HG02623 (cell line): ENCODE results near the gene MET.

ENCODE experiments used
- ATAC-seq: cut with Tn5 transposase; IDR thresholded peaks from one replicate; pipeline ENCODE4 v1.9.1; 2021; ENCODE audit warnings: moderate library complexity; ENCODE audit not compliant: unreplicated experiment

Gene MET

GRCh38 chr7:116780966-116781365 lies 109.0 kb downstream of the MET start:
- no peak for ATAC-seq

- ATAC-seq = no peak
Measured at GRCh38 chr7:116781584-116781983, 109.6 kb downstream of the MET start.

GRCh38 chr7:116782177-116782711 lies 110.2 kb downstream of the MET start:
- no peak for ATAC-seq

- no peak for ATAC-seq
Measured at GRCh38 chr7:116783666-116784318, 111.8 kb downstream of the MET start.

GRCh38 chr7:116784647-116785046 lies 112.7 kb downstream of the MET start:
- no peak for ATAC-seq

- no peak for ATAC-seq
Measured at GRCh38 chr7:116785843-116786242, 113.8 kb downstream of the MET start.

- peak; percentile 99 for ATAC-seq
Measured at GRCh38 chr7:116786791-116787443, 114.9 kb downstream of the MET start.

- ATAC-seq = no peak
Measured at GRCh38 chr7:116787881-116788280, 115.9 kb downstream of the MET start.

GRCh38 chr7:116788572-116789197 lies 116.7 kb downstream of the MET start:
- no peak for ATAC-seq

- no peak for ATAC-seq
Measured at GRCh38 chr7:116790025-116790424, 118.0 kb downstream of the MET start.

- no peak for ATAC-seq
Measured at GRCh38 chr7:116792813-116793212, 120.8 kb downstream of the MET start.

- ATAC-seq = no peak
Measured at GRCh38 chr7:116793795-116794340, 121.9 kb downstream of the MET start.

GRCh38 chr7:116796471-116796870 lies 124.5 kb downstream of the MET start:
- no peak for ATAC-seq

- ATAC-seq = no peak
Measured at GRCh38 chr7:116797612-116798011, 125.6 kb downstream of the MET start.

GRCh38 chr7:116798232-116798631 lies 126.2 kb downstream of the MET start:
- ATAC-seq = no peak

GRCh38 chr7:116799916-116800315 lies 127.9 kb downstream of the MET start:
- no peak for ATAC-seq

- no peak for ATAC-seq
Measured at GRCh38 chr7:116800594-116800993, 128.6 kb downstream of the MET start.

GRCh38 chr7:116801092-116801710 lies 129.2 kb downstream of the MET start:
- ATAC-seq = no peak

GRCh38 chr7:116802144-116802745 lies 130.2 kb downstream of the MET start:
- ATAC-seq = no peak

GRCh38 chr7:116802746-116803152 lies 130.8 kb downstream of the MET start:
- ATAC-seq = peak; percentile 76

GRCh38 chr7:116804471-116804870 lies 132.5 kb downstream of the MET start:
- no peak for ATAC-seq
